Measurements from ENCODE around the gene PARN.
A peak's percentile ranks its signal among the peaks of the same experiment; 100 is the strongest.
"Not testable (repeated sequence)": the region's sequence is repeated elsewhere in the genome, so short reads cannot be mapped to it uniquely, and the experiment has no call there.

Gene PARN

GRCh38 chr16:14574698-14575415 lies 55.2 kb downstream of the PARN start:
- CTCF ChIA-PET, H3K27me3 Mint-ChIP-seq, DNase-seq, H3K27ac Mint-ChIP-seq, H3K4me1 Mint-ChIP-seq, H3K4me3 Mint-ChIP-seq, H3K9me3 Mint-ChIP-seq: not testable (repeated sequence)
- peaks cover 37% of the 10 kb centered on the region for H3K36me3 Mint-ChIP-seq

DNA sequence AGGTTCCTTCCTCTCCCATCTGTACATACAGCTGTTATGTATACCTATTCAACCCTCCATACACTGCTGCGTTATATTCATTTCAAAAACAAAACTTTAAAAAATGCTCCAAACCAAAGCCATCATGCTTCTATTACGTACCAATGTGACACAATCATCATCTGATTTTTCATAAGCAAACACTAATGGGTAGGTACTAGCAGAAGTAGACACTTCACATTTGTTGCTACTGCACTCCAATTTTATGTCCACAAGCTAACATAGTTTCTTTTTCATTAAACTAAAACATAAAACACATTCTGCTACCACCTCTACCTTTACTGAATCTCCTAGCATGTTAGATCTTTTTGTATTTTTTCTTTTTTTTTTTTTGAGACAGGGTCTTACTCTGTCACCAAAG lies 57.5 kb downstream of the PARN start:
- Mint-ChIP-seq H3K27me3 (no peaks in the 10 kb centered on the region), H3K4me3 (no peak overlapping the region), H3K27ac (no peak overlapping the region), H3K9me3 (no peaks in the 10 kb centered on the region), H3K4me1 (peaks cover 4% of the 10 kb centered on the region), H3K36me3 (peaks cover 39% of the 10 kb centered on the region)
- CTCF ChIA-PET, result interaction anchor here (0.8 kb wide), 1 partner anchor 18 kb away, joined by 3 read pairs; no protein-coding TSS in a partner anchor
- no peak for DNase-seq

DNA sequence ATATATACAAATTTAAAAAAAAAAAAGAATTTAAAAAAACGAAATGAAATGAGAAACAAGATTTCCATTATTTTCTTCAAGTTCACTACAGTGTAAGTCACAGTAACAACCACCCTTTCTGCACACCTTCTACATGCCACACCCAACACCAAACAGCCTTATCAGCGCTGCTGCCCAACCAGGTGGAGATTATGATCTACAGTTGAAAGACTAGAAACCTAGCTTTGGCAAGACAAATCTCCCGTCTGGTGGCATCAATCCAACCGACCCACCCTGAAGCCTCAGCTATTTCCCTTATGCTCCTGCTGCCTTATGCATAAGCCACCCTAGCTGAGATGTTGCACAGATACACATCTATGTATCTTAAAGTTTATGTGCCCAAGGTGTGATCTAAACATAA lies 60.8 kb downstream of the PARN start:
- no peak for DNase-seq
- no peaks in the 10 kb centered on the region for H3K9me3 Mint-ChIP-seq
- peaks cover 18% of the 10 kb centered on the region for H3K36me3 Mint-ChIP-seq
- no peak overlapping the region for H3K27ac Mint-ChIP-seq
- no peaks in the 10 kb centered on the region for H3K27me3 Mint-ChIP-seq
- no peak overlapping the region for H3K4me3 Mint-ChIP-seq
- H3K4me1 Mint-ChIP-seq, result peaks cover 10% of the 10 kb centered on the region
- CTCF ChIA-PET, result interaction anchor here (0.7 kb wide), 1 partner anchor 983 kb away, joined by 3 read pairs; no protein-coding TSS in a partner anchor

DNA sequence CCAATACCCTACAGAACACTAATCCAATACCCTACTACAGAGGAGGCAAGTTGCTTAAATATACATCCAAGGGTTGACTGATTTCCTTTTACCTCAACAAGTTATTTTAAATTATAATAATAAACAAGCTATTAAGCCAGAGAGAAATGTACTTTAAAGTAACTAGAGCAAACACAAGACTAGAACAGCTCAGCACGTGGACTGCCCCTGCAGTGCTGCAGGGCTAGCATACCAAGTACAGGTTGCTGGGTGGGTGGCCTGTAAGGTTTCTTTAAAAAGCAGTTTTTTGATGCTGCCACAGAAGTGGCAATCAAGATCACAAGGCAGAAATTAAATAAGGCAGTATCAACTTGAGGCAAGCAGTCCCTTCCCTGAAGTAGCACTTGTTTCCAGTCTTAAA lies 63.5 kb downstream of the PARN start:
- Mint-ChIP-seq H3K27me3 (no peaks in the 10 kb centered on the region), H3K27ac (no peak overlapping the region), H3K36me3 (peaks cover 11% of the 10 kb centered on the region), H3K4me3 (no peak overlapping the region), H3K9me3 (no peaks in the 10 kb centered on the region), H3K4me1 (peaks cover 10% of the 10 kb centered on the region)
- DNase-seq, result no peak
- CTCF ChIA-PET, result no interaction called here

- no peaks in the 10 kb centered on the region for H3K9me3 Mint-ChIP-seq
- H3K4me1 Mint-ChIP-seq, result peaks cover 10% of the 10 kb centered on the region
- no peak for DNase-seq
- H3K4me3 Mint-ChIP-seq, result no peak overlapping the region
- peaks cover 11% of the 10 kb centered on the region for H3K36me3 Mint-ChIP-seq
- CTCF ChIA-PET, result no interaction called here
- H3K27ac Mint-ChIP-seq, result no peak overlapping the region
- H3K27me3 Mint-ChIP-seq, result no peaks in the 10 kb centered on the region
These were observed 64.4 kb downstream of the PARN start for GRCh38 chr16:14565688-14566025.

GRCh38 chr16:14564861-14565687 lies 65.0 kb downstream of the PARN start:
- Mint-ChIP-seq H3K27me3 (no peaks in the 10 kb centered on the region), H3K27ac (no peak overlapping the region), H3K9me3 (no peaks in the 10 kb centered on the region), H3K4me1 (peaks cover 10% of the 10 kb centered on the region), H3K4me3 (no peak overlapping the region), H3K36me3 (peaks cover 11% of the 10 kb centered on the region)
- DNase-seq, result no peak
- CTCF ChIA-PET, result no interaction called here

DNA sequence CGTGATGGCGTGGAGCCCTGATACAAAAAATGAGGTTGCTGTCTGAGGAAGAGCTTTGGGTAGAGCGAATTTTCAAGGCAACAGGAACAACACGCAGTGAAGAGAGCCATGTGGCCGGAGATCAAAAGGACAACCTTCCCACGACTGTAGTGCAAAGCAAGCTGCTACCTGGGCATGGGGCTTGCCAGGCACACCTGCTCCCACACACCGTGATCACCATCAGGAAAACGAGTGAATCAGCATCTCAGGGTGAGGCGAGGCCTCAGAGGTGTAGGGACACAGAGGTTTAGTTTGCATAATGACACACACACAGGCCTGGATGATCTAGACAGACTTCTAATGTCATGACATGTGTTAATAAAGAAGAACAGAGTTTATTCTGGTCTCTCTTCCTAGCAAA lies 65.7 kb downstream of the PARN start:
- peaks cover 9% of the 10 kb centered on the region for H3K36me3 Mint-ChIP-seq
- H3K4me1 Mint-ChIP-seq, result peaks cover 7% of the 10 kb centered on the region
- DNase-seq, result no peak
- no peaks in the 10 kb centered on the region for H3K9me3 Mint-ChIP-seq
- CTCF ChIA-PET, result no interaction called here
- no peak overlapping the region for H3K4me3 Mint-ChIP-seq
- H3K27ac Mint-ChIP-seq, result peak overlapping the region; percentile 47
- H3K27me3 Mint-ChIP-seq, result no peaks in the 10 kb centered on the region

- H3K27me3 Mint-ChIP-seq, result no peaks in the 10 kb centered on the region
- no peak overlapping the region for H3K4me3 Mint-ChIP-seq
- CTCF ChIA-PET, result no interaction called here
- no peaks in the 10 kb centered on the region for H3K9me3 Mint-ChIP-seq
- H3K4me1 Mint-ChIP-seq, result peaks cover 5% of the 10 kb centered on the region
- no peak overlapping the region for H3K27ac Mint-ChIP-seq
- H3K36me3 Mint-ChIP-seq, result peaks cover 7% of the 10 kb centered on the region
- DNase-seq, result no peak
These were observed 67.2 kb downstream of the PARN start for GRCh38 chr16:14562691-14563491.

DNA sequence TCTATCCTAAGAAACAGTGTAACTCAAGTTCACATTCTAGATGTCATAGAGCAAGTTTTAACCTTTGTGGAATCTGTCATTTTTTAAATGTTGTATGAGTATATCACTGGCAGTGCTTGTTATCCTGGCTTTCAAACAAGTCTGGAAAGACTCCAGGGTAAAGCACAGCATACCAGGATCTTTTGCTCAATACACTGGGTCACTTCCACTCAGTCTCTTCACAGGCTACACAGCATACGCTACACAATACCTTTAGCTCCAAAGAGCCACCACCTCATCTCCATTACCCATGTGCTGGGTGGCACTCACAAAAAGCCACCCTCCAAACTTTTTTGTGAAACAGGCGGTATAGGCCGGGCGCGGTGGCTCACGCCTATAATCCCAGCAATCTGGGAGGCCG lies 69.5 kb downstream of the PARN start:
- Mint-ChIP-seq H3K4me3 (no peak overlapping the region), H3K9me3 (no peaks in the 10 kb centered on the region), H3K4me1 (peaks cover 5% of the 10 kb centered on the region), H3K36me3 (peaks cover 6% of the 10 kb centered on the region), H3K27me3 (no peaks in the 10 kb centered on the region), H3K27ac (no peak overlapping the region)
- no peak for DNase-seq
- CTCF ChIA-PET, result no interaction called here

GRCh38 chr16:14559809-14560241 lies 70.2 kb downstream of the PARN start:
- H3K4me3 Mint-ChIP-seq, result no peak overlapping the region
- H3K9me3 Mint-ChIP-seq, result no peaks in the 10 kb centered on the region
- no peak overlapping the region for H3K27ac Mint-ChIP-seq
- CTCF ChIA-PET, result no interaction called here
- H3K36me3 Mint-ChIP-seq, result peaks cover 1% of the 10 kb centered on the region
- H3K4me1 Mint-ChIP-seq, result peaks cover 2% of the 10 kb centered on the region
- DNase-seq, result no peak
- H3K27me3 Mint-ChIP-seq, result no peaks in the 10 kb centered on the region

DNA sequence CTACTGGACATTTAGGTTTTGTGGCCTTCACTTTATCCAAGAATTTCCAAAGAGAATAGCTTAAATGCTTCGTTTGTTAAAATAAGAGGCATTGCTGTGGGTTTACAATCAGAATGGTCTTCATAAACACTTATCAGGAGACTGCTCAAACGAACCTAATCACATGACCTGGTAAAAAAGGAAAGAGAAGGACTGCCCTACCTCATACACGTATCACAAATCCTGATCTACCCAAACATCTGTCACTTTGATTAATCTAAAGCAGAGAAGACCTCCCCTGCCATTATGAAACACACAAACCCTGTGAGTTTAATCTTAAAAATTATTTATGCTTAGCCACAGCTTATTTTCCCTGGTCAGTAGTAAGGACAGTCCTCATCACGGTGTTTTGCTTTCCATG lies 76.6 kb downstream of the PARN start:
- DNase-seq, result no peak
- H3K4me1 Mint-ChIP-seq, result no peaks in the 10 kb centered on the region
- no peaks in the 10 kb centered on the region for H3K9me3 Mint-ChIP-seq
- H3K4me3 Mint-ChIP-seq, result no peak overlapping the region
- CTCF ChIA-PET, result no interaction called here
- H3K27ac Mint-ChIP-seq, result no peak overlapping the region
- no peaks in the 10 kb centered on the region for H3K27me3 Mint-ChIP-seq
- H3K36me3 Mint-ChIP-seq, result peaks cover 7% of the 10 kb centered on the region

DNA sequence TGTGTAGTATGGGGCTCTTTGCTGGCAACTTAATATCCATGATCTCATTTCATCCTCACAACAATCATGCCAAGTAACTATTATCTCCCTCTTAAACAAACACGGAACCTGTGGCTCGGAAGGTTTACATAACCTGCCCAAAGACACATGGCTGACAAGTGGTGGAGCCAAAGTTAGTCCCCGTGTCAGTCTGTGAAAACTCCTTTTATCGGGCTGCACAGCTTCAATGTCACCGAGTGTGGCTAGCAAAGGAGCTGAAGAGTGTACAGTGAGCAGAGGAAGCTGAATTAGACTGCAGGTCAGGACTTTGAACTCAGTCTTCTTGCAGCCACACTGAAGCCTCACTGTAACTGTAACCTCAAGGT lies 80.3 kb downstream of the PARN start:
- Mint-ChIP-seq H3K9me3 (no peaks in the 10 kb centered on the region), H3K4me1 (no peaks in the 10 kb centered on the region), H3K4me3 (no peak overlapping the region), H3K27me3 (no peaks in the 10 kb centered on the region), H3K36me3 (peaks cover 11% of the 10 kb centered on the region), H3K27ac (peak overlapping the region; percentile 63)
- no peak for DNase-seq
- CTCF ChIA-PET, result no interaction called here

DNA sequence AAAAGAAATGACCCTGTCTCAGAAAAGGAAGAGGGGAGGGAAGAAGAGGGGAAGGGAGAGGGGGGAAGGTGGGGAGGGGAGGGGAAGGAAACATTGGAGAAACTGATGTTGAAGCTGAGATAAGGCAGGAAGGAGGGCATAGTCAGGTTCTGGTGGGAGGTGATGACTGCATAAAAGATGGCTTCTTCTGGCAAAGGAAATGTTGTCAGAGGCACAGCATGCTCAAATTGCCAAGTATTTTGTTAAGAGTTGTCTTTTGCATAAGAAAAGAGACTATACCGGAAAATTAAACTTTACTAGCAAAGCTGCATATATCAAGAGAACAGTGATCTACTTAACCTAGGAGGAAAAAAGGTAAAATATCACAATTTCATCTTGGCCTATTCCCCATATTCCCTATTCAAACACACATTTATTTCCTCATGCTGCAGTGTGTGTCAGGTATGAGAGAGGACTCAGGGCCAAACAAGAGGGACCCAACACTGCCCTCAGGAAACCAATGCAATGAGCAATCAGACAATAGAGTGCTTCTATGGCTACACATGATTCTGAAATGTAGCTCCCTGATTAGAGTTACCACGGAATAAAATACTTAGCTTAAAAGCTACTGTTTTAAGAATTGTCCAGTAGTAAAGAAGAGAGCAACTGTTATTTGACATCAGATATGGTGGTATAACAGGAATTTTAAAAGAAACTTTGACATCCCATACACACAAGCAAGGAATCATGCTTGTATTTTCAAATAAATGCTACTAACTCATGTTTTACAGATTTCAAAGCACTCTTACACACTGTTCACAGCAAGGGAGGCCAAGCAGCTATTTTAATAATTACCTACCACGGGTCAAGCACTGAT lies 80.9 kb downstream of the PARN start:
- H3K36me3 Mint-ChIP-seq, result peaks cover 11% of the 10 kb centered on the region
- no peak overlapping the region for H3K27ac Mint-ChIP-seq
- H3K4me1 Mint-ChIP-seq, result no peaks in the 10 kb centered on the region
- CTCF ChIA-PET, result no interaction called here
- DNase-seq, result no peak
- no peaks in the 10 kb centered on the region for H3K27me3 Mint-ChIP-seq
- no peak overlapping the region for H3K4me3 Mint-ChIP-seq
- no peaks in the 10 kb centered on the region for H3K9me3 Mint-ChIP-seq

DNA sequence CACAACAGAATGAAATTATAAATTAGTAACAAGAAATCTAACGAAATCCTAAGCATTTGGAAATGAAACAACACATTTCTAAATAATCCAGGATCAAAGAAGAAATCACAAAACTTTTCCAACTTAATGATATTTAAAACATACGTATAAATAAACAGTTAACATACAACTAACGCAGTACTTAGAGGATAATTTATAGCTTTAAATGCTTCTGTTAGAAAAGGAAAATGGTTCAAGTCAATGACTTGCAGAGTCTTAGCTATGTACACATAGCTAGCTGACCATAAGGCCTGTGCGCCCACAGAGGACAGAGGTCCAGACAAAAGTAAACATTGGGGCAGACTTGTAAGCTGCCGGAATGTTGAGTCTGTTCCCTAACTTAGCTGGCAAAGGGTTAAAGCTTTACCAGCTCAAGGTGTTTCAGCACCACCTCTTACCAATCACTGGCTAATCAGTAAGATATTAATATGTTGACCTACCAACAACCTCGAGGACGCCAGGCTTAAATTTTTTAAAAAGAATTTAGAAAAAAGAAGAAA lies 84.6 kb downstream of the PARN start:
- Mint-ChIP-seq H3K27ac (no peak overlapping the region), H3K9me3 (no peaks in the 10 kb centered on the region), H3K36me3 (peaks cover 28% of the 10 kb centered on the region), H3K4me1 (no peaks in the 10 kb centered on the region), H3K27me3 (no peaks in the 10 kb centered on the region), H3K4me3 (no peak overlapping the region)
- no peak for DNase-seq
- CTCF ChIA-PET, result no interaction called here
